H1 (cell line): ENCODE measurements around the gene FKBP2. TPM values are rescaled to one million over a fixed set of nuclear protein-coding genes. Genes with fewer than 3 reads are reported as not detected.

ENCODE experiments used
- CTCF ChIA-PET: fragments of 300-600 bp; sonication (Branson Sonifier 250); formaldehyde crosslinking; loops from one replicate; lab custom pipeline; 2021; ENCODE audit not compliant: partially characterized antibody; lab: Charles Lee
- POLR2A ChIA-PET: fragments of 300-600 bp; sonication (Branson Sonifier 250); formaldehyde crosslinking; loops from one replicate; lab custom pipeline; 2021; ENCODE audit warnings: inconsistent platforms; ENCODE audit not compliant: partially characterized antibody; lab: Charles Lee
- DNase-seq, 2 experiments: peaks; one replicate each; pipeline versions ENCODE4 v3.0.0 to v3.0.0-alpha.2; 2010 to 2022; ENCODE audit warnings: low spot score in 2 of 2, low read depth in 1 of 2, mixed read lengths in 1 of 2
- FAIRE-seq: peaks from 2 replicates; lab custom pipeline; 2011; peaks lifted over from hg19 to GRCh38; lab: Jason Lieb, UNC
- H2AFZ ChIP-seq: 2 replicates; pipeline ENCODE4 v1.8.1; 2012; ENCODE audit warnings: low read length, inconsistent platforms
- H2AK5ac ChIP-seq: 2 replicates; pipeline ENCODE4 v1.6.1; 2013; ENCODE audit warnings: low read depth, low read length
- H2BK120ac ChIP-seq: replicated peaks from 2 replicates; pipeline ENCODE3; 2013; ENCODE audit warnings: low read depth, low read length, inconsistent platforms
- H2BK12ac ChIP-seq: 2 replicates; pipeline ENCODE4 v1.6.1; 2013; ENCODE audit warnings: low read depth, low read length
- H2BK15ac ChIP-seq: 2 replicates; pipeline ENCODE4 v1.6.1; 2013; ENCODE audit warnings: low read length
- H2BK20ac ChIP-seq: 2 replicates; pipeline ENCODE4 v1.6.1; 2013; ENCODE audit warnings: low read length
- H2BK5ac ChIP-seq: 2 replicates; pipeline ENCODE4 v1.6.1; 2013; ENCODE audit warnings: low read depth, low read length
- H3K14ac ChIP-seq: 2 replicates; pipeline ENCODE4 v1.6.1; 2013; ENCODE audit warnings: inconsistent platforms; ENCODE audit not compliant: insufficient read length
- H3K18ac ChIP-seq: 2 replicates; pipeline ENCODE4 v1.6.1; 2013; ENCODE audit warnings: low read length; ENCODE audit errors: extremely low read depth
- H3K23ac ChIP-seq: 2 replicates; pipeline ENCODE4 v1.6.1; 2013; ENCODE audit warnings: inconsistent platforms; ENCODE audit not compliant: insufficient read length
- H3K23me2 ChIP-seq: 2 replicates; pipeline ENCODE4 v1.6.1; 2013; ENCODE audit warnings: low read depth, low read length
- H3K27ac ChIP-seq: 2 replicates; pipeline ENCODE4 v1.6.1; 2011; ENCODE audit warnings: low read depth, low read length, inconsistent platforms
- H3K27me3 ChIP-seq, 4 experiments: replicated peaks in 1 of 4; 1 replicate in 1 of 4; 2 replicates in 3 of 4; pipeline versions ENCODE4 v1.6.1 to v1.8.1; 2011 to 2013; ENCODE audit warnings: low read length in 3 of 4, mild to moderate bottlenecking in 3 of 4, inconsistent platforms in 2 of 4, mixed read lengths in 2 of 4, moderate library complexity in 1 of 4; ENCODE audit not compliant: control insufficient read depth in 3 of 4, insufficient read depth in 3 of 4; ENCODE audit errors: extremely low read depth in 1 of 4
- H3K36me3 ChIP-seq, 4 experiments: 2 replicates each; pipeline versions ENCODE4 v1.6.1 to v1.8.1; 2011 to 2013; ENCODE audit warnings: mild to moderate bottlenecking in 4 of 4, low read length in 3 of 4, moderate library complexity in 2 of 4, control low read depth in 1 of 4, inconsistent platforms in 1 of 4; ENCODE audit not compliant: insufficient read depth in 4 of 4, control insufficient read depth in 2 of 4
- H3K4ac ChIP-seq: replicated peaks from 2 replicates; pipeline ENCODE3; 2013; ENCODE audit warnings: low read length, low read depth, mixed read lengths, inconsistent platforms; ENCODE audit not compliant: insufficient read length
- H3K4me1 ChIP-seq, 4 experiments: replicated peaks in 1 of 4; 1 replicate in 1 of 4; 2 replicates in 3 of 4; pipeline versions ENCODE4 v1.6.1 to v1.8.1; 2011 to 2013; ENCODE audit warnings: low read length in 3 of 4, inconsistent platforms in 2 of 4, mixed read lengths in 1 of 4; ENCODE audit not compliant: insufficient read depth in 4 of 4, control insufficient read depth in 3 of 4
- H3K4me2 ChIP-seq, 2 experiments: 2 replicates each; pipeline versions ENCODE4 v1.6.1 to v1.8.1; 2011 to 2013; ENCODE audit warnings: low read depth in 2 of 2, low read length in 2 of 2, control low read depth in 1 of 2, inconsistent platforms in 1 of 2, mild to moderate bottlenecking in 1 of 2; ENCODE audit not compliant: insufficient read depth in 1 of 2
- H3K4me3 ChIP-seq, 4 experiments: fragments of 200-600, 300-600 bp in 1 of 4; sonication (generic), shearing (Covaris generic), sonication (Bioruptor Twin) in 1 of 4; 2 replicates each; pipeline versions ENCODE4 v1.5.1 to v1.8.1; 2011 to 2016; ENCODE audit warnings: low read length in 4 of 4, low read depth in 3 of 4, control low read depth in 2 of 4, inconsistent platforms in 2 of 4, mild to moderate bottlenecking in 2 of 4, mixed read lengths in 1 of 4, moderate library complexity in 1 of 4; ENCODE audit not compliant: insufficient read depth in 2 of 4; ENCODE audit errors: extremely low read depth in 1 of 4
- H3K56ac ChIP-seq: replicated peaks from 2 replicates; pipeline ENCODE3; 2013; ENCODE audit warnings: low read depth, mild to moderate bottlenecking, mixed read lengths, low read length, inconsistent platforms; ENCODE audit not compliant: insufficient read length
- H3K79me1 ChIP-seq: 2 replicates; pipeline ENCODE4 v1.6.1; 2013; ENCODE audit warnings: low read depth, low read length, control low read depth
- H3K79me2 ChIP-seq, 2 experiments: 2 replicates each; pipeline versions ENCODE4 v1.6.1 to v1.8.1; 2012 to 2013; ENCODE audit warnings: low read length in 2 of 2, mild to moderate bottlenecking in 2 of 2, inconsistent platforms in 1 of 2; ENCODE audit not compliant: insufficient read depth in 2 of 2, control insufficient read depth in 1 of 2
- H3K9ac ChIP-seq, 4 experiments: replicated peaks in 1 of 4; 1 replicate in 1 of 4; 2 replicates in 3 of 4; pipeline versions ENCODE4 v1.6.1 to v1.8.1; 2011 to 2013; ENCODE audit warnings: low read depth in 3 of 4, low read length in 3 of 4, control low read depth in 2 of 4, mild to moderate bottlenecking in 2 of 4, moderate library complexity in 2 of 4, inconsistent platforms in 1 of 4; ENCODE audit errors: extremely low read depth in 1 of 4
- H3K9me3 ChIP-seq, 2 experiments: 2 replicates each; pipeline versions ENCODE4 v1.6.1 to v1.8.1; 2012 to 2013; ENCODE audit warnings: mild to moderate bottlenecking in 2 of 2, moderate library complexity in 2 of 2, control low read depth in 1 of 2, inconsistent platforms in 1 of 2, low read depth in 1 of 2, low read length in 1 of 2, mixed read lengths in 1 of 2; ENCODE audit not compliant: insufficient read depth in 2 of 2
- H4K20me1 ChIP-seq, 2 experiments: replicated peaks in 1 of 2; 2 replicates each; pipeline versions ENCODE3 to v1.8.1; 2011 to 2013; ENCODE audit warnings: inconsistent platforms in 2 of 2, low read length in 2 of 2, mild to moderate bottlenecking in 1 of 2; ENCODE audit not compliant: insufficient read depth in 2 of 2, control insufficient read depth in 1 of 2
- H4K5ac ChIP-seq: 2 replicates; pipeline ENCODE4 v1.6.1; 2013; ENCODE audit warnings: low read length, low read depth, mixed read lengths, inconsistent platforms; ENCODE audit not compliant: insufficient read length
- H4K8ac ChIP-seq: 2 replicates; pipeline ENCODE4 v1.8.0; 2013; ENCODE audit warnings: mild to moderate bottlenecking, moderate library complexity, low read length, inconsistent platforms; ENCODE audit not compliant: insufficient read depth; ENCODE audit errors: extremely low read depth
- H4K91ac ChIP-seq: replicated peaks from 2 replicates; pipeline ENCODE3; 2013; ENCODE audit warnings: low read length, mixed read lengths, inconsistent platforms; ENCODE audit not compliant: insufficient read length
- KDM4A ChIP-seq: IDR thresholded peaks from one replicate; pipeline ENCODE4 v1.7.1; 2012; ENCODE audit warnings: low read depth, mild to moderate bottlenecking, moderate library complexity, low read length, inconsistent platforms; ENCODE audit not compliant: severe bottlenecking
- MAFK ChIP-seq: IDR thresholded peaks from 2 replicates; pipeline ENCODE4 v1.6.1; 2012; ENCODE audit warnings: low read depth, mild to moderate bottlenecking, improper control_type of control experiment, low read length
- POLR2AphosphoS5 ChIP-seq: IDR thresholded peaks from 2 replicates; pipeline ENCODE4 v1.6.1; 2011; ENCODE audit warnings: low read depth, low read length
- SAP30 ChIP-seq: fragments of 300-600 bp; sonication (generic); IDR thresholded peaks from 2 replicates; pipeline ENCODE4 v1.7.1; 2012; ENCODE audit warnings: low read length, moderate library complexity, mild to moderate bottlenecking, inconsistent platforms; ENCODE audit not compliant: insufficient read depth, insufficient replicate concordance
- SIN3A ChIP-seq, 2 experiments: IDR thresholded peaks in 1 of 2; conservative IDR thresholded peaks in 1 of 2; 2 replicates each; pipeline ENCODE4 v1.6.1; 2011 to 2012; ENCODE audit warnings: low read length in 2 of 2, improper control_type of control experiment in 1 of 2, low read depth in 1 of 2, mild to moderate bottlenecking in 1 of 2
- TEAD4 ChIP-seq: IDR thresholded peaks from 2 replicates; pipeline ENCODE4 v1.6.1; 2012; ENCODE audit warnings: low read depth, low read length, inconsistent platforms, mixed read lengths
- WGBS, 2 experiments: shearing (Covaris generic) in 1 of 2; methylation state at CpG; one replicate each; pipeline versions ENCODE4 v1.1.6 to v1.1.7; 2013 to 2015; ENCODE audit warnings: low lambda C conversion rate in 2 of 2, mixed read lengths in 2 of 2, inconsistent platforms in 1 of 2, low coverage in 1 of 2, missing lambda C conversion rate in 1 of 2; ENCODE audit not compliant: insufficient replicate concordance in 2 of 2, insufficient coverage in 1 of 2, insufficient read length in 1 of 2; ENCODE audit errors: extremely low coverage in 1 of 2, missing lambda C conversion rate in 1 of 2; 5-methylcytosine and 5-hydroxymethylcytosine counted together
- polyA plus RNA-seq, 7 experiments: library from polyadenylated mRNA; depleted of rRNA in 3 of 7; stranded (reverse) in 5 of 7; unstranded in 2 of 7; fragments of >200 nt in 5 of 7; fragments of 200-250 nt in 2 of 7; gene quantifications; 1 replicate in 5 of 7; 2 replicates in 1 of 7; 4 replicates in 1 of 7; pipeline versions ENCODE4 v1.2.1 to v1.2.3, GENCODE V29; 2011 to 2013; ENCODE audit warnings: missing spikeins in 2 of 7, mixed read lengths in 2 of 7
- total RNA-seq: library from RNA; stranded (reverse); fragmentation: NEBNext Ultra II Directional; extraction: Animal tissue kit (Norgen Biotek cat#: 25700); gene quantifications from 2 replicates; pipeline ENCODE4 v1.2.1, GENCODE V29; 2021

Gene FKBP2
- total and polyA plus RNA-seq, 2 of the 8 experiments (the other 6 are each of a cell fraction or from before 2014, with no cell fraction given): 41.7 to 52.5 TPM

DNA sequence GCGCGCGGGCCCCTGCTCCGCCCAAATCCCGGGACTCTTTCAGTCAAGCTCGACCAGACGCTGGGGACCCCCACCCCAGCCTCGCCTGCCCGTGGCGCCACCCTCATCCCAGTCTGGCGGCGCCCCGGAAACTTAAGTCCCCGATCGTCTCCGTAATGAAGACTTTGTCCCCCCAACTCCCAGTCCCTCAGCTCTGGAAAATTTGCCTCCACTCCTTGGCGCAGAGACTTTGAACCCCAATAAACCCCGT lies 10.8 kb downstream of the FKBP2 start:
- CTCF ChIA-PET: interaction anchor here (0.7 to 10.0 kb wide), 20 partner anchors 14 to 1659 kb away, joined by 3 to 102 read pairs (median 5); partner anchors contain the start of genes CATSPERZ, FERMT3, NUDT22 and TRPT1
- Histone ChIP-seq H3K4me1 (peaks cover 0 to 40% (median 34%) of the 10 kb centered on the region in 4 experiments; a peak in 6 of 7 replicates), H3K23me2 (peaks cover 13% of the 10 kb centered on the region), H4K8ac (no peak overlapping the region), H2BK120ac (no peak overlapping the region), H3K14ac (no peak overlapping the region), H2AK5ac (no peak overlapping the region), H4K91ac (no peak overlapping the region), H3K36me3 (peaks cover 8 to 24% (median 17%) of the 10 kb centered on the region in 4 experiments), H3K23ac (no peak overlapping the region), H4K20me1 (peaks cover 6 to 16% of the 10 kb centered on the region in 2 experiments), H3K27ac (0 out of 2 replicates have a peak overlapping the region, but pooled peaks have one; percentile 22), H3K4ac (no peak overlapping the region), H3K79me1 (peaks cover 2% of the 10 kb centered on the region; the same call in 1 of the 2 replicates), H3K9ac (peak overlapping the region; percentile 54 to 62 (median 60); a peak in 6 of 7 replicates), H2BK15ac (no peak overlapping the region), H2BK20ac (no peak overlapping the region), H2BK5ac (no peak overlapping the region), H4K5ac (no peak overlapping the region), H3K79me2 (peaks cover 0 to 23% of the 10 kb centered on the region in 2 experiments; a peak in 1 of 4 replicates), H3K4me3 (peak overlapping the region; percentile 73 to 86 (median 76)), H3K4me2 (peak overlapping the region; percentile 73 to 88), H3K27me3 (no peaks in the 10 kb centered on the region), H3K18ac (0 out of 2 replicates have a peak overlapping the region, but pooled peaks have one; percentile 99), H2BK12ac (no peak overlapping the region), H3K9me3 (no peaks in the 10 kb centered on the region), H3K56ac (peak overlapping the region; percentile 9), H2AFZ (no peak overlapping the region)
- WGBS, 2 experiments: 4% methylated on average over 18 of the region's 18 CpGs; no CpG with 5 or more reads in 1 of the 2 experiments
- no peak for FAIRE-seq
- TF ChIP-seq KDM4A: peak; percentile 25
- no peak for TF ChIP-seq MAFK
- TF ChIP-seq SAP30: no peak
- TF ChIP-seq TEAD4: no peak
- TF ChIP-seq POLR2AphosphoS5: no peak
- TF ChIP-seq SIN3A (conservative IDR thresholded peaks at IDR 0.05 in 1 of 2, IDR thresholded peaks at IDR 0.05 in 1 of 2; ENCODE audit: low read depth in 1 of 2, low read length in 2 of 2): 0 out of 4 replicates have a peak, but pooled peaks of 1 of the 2 experiments have one; percentile 51
- no peak for DNase-seq
- POLR2A ChIA-PET: interaction anchor here (0.9 to 13.1 kb wide), 14 partner anchors 9 to 1410 kb away, joined by 3 to 352 read pairs (median 8); partner anchors contain the start of genes DNAJC4, ESRRA, FKBP2 and NUDT22
